ENCODE data around the gene SRSF1. TPM values are rescaled to one million over a fixed set of nuclear protein-coding genes. Genes with fewer than 3 reads are reported as not detected.

SRSF1 gene
- total RNA-seq, 2 experiments from 2014 or later: 531 to 582 TPM

DNA sequence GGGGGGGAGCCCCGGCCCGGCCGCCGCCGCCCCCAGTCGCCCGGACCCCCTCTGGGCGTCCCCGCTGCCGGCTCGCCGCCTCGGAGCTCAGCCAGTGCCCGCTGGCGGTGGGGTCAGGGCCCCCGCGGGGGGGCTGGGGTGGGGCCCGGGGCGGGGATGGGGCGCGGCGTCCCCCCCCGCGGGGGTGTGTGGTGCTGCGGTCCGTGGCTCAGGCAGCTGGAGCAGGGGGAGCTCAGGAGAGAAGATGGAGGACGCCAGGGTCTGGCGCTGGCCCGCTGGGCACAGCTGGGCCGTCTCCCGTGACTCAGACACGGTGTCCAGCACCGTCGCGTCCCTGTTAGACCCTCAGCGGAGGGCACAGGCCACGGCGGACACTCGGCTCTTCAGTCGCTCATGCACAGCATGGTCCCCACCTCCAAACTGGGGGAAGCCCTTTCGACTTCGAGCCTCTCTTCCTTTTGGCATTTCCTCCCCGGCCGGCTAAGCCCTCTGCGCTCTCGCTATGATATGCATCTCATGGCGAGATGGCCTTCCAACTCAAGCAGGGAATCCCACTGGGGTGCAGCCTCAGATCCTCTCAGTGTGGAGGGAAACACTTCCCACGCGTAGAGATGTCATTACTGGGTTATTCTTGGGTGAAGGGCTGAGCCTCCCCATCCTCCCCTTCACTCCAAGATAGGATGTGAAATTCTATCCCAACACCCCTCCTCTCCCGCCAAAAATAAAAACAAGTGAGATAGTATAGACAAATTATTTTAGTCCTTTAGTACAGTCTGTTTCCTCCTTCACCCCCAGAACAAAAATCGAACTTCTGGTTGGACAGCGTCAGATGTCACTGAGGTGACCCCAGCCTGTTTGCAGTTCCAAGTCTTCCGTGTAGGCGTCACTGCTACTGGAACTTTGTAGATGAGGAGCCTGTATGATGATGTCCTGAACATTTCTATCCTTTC is 18.5 kb downstream of the SRSF1 start:
- BruUV-seq (replicated peaks): TSS peak; percentile 79
- DNase-seq (ENCODE audit: low spot score): peak; percentile 83
- H3K79me2 ChIP-seq (ENCODE audit: insufficient read depth, low read depth, low read length): peaks cover 42% of the 10 kb centered on the region

DNA sequence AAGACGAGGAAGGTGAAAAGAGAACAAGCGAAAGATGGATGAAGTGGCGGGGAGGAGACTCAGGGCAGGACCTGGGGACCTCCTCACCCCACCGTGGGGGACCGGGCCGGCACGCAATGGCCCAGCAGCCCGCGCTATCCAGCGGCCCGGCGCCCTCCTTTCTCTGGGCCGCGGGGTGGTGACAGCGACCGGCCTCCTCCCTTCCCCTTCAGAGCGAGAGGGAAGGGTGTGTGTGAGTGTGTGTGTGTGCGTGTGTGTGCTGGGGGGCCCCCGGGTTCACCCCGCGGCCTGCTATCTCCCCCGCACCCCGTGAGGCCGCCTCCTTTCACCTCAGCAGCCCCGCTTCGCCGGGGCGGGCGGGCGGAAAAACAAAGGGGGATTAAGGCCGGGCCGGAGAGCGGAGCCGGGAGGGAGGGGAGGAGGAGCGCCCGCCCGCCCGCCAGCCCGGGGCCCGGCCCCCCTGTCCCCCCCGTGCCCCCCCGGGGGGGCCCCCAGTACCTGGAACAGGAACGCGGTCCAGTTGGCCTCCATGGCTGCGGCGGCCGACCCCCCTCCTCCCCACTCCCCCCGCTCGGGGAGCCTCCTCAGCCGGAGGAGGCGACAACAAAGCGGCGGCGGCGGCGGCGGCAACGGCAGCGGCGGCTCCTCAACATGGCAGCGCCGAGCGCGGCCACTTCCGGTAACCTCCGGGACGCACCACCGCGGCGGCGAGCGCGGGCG is 19.3 kb downstream of the SRSF1 start, which contains the start of gene VEZF1:
TSS of gene VEZF1 (minus strand) at position 674 of the 720 bp plus-strand sequence. CDS start at position 531, 143 bp downstream.
- no TSS peak for BruUV-seq (replicated peaks)
- H3K79me2 ChIP-seq (ENCODE audit: insufficient read depth, low read depth, low read length): peaks cover 48% of the 10 kb centered on the region
- H3K9me3 ChIP-seq (ENCODE audit: low read length): no peaks in the 10 kb centered on the region
- peak within 1 kb of the TSS; percentile 56 for H3K27ac ChIP-seq (ENCODE audit: low read depth, low read length, poor library complexity, severe bottlenecking)
- TF ChIP-seq EZH2phosphoT487 (IDR thresholded peaks at IDR 0.05; ENCODE audit: borderline replicate concordance, low read depth, low read length): no peak
- no peaks in the 10 kb centered on the region for H3K9me2 ChIP-seq (ENCODE audit: insufficient read depth, low read length)
- peak within 1 kb of the TSS; percentile 70 for H2AFZ ChIP-seq (ENCODE audit: low read length)
- intact Hi-C loops (cut with micrococcal nuclease; ENCODE audit: unreplicated experiment): loop anchor here (2.0 to 5.0 kb wide), 2 partner anchors 85 to 137 kb away; partner anchors contain the start of gene MRPS23
- peaks cover 23% of the 10 kb centered on the region for H3K4me1 ChIP-seq (ENCODE audit: insufficient read depth, low read length, poor library complexity, severe bottlenecking)
- DNase-seq (ENCODE audit: low spot score): peak; percentile 89
- ChIA-PET POLR2A (interaction anchor here (0.6 to 1.7 kb wide), 5 partner anchors 10 to 188 kb away, joined by 3 to 5 read pairs (median 4); partner anchors contain the start of gene SRSF1), CTCF (ENCODE audit: unreplicated experiment) (interaction anchor here (0.6 kb wide), 1 partner anchor 89 kb away, joined by 6 read pairs; no protein-coding TSS in a partner anchor)
- H3K36me3 ChIP-seq (ENCODE audit: insufficient read depth, low read length): peaks cover 25% of the 10 kb centered on the region; the same call in 1 of the 2 replicates
- peak within 1 kb of the TSS; percentile 77 for H3K4me3 ChIP-seq (ENCODE audit: low read depth, low read length, poor library complexity, severe bottlenecking)
- peak within 1 kb of the TSS; percentile 98 for H3K4me2 ChIP-seq (ENCODE audit: low read length)
- peaks cover 29% of the 10 kb centered on the region; the same call in 1 of the 2 replicates for H4K20me1 ChIP-seq (ENCODE audit: insufficient read depth, low read length)

More for the DNA sequence above, 18.5 kb downstream of the SRSF1 start:
- Histone ChIP-seq H3K4me1 (ENCODE audit: insufficient read depth, low read length, poor library complexity, severe bottlenecking) (peaks cover 27% of the 10 kb centered on the region), H3K4me3 (ENCODE audit: low read depth, low read length, poor library complexity, severe bottlenecking) (peak overlapping the region; percentile 77), H3K36me3 (ENCODE audit: insufficient read depth, low read length) (peaks cover 17% of the 10 kb centered on the region; the same call in 1 of the 2 replicates), H4K20me1 (ENCODE audit: insufficient read depth, low read length) (peaks cover 29% of the 10 kb centered on the region; the same call in 1 of the 2 replicates), H3K27ac (ENCODE audit: low read depth, low read length, poor library complexity, severe bottlenecking) (peak overlapping the region; percentile 56), H3K9me2 (ENCODE audit: insufficient read depth, low read length) (no peaks in the 10 kb centered on the region), H2AFZ (ENCODE audit: low read length) (peak overlapping the region; percentile 70), H3K9me3 (ENCODE audit: low read length) (no peaks in the 10 kb centered on the region), H3K4me2 (ENCODE audit: low read length) (peak overlapping the region; percentile 98)
- intact Hi-C loops (cut with micrococcal nuclease; ENCODE audit: unreplicated experiment): loop anchor here (2.0 to 5.0 kb wide), 2 partner anchors 86 to 138 kb away; partner anchors contain the start of gene MRPS23
- ChIA-PET POLR2A (interaction anchor here (0.6 to 1.7 kb wide), 4 partner anchors 9 to 189 kb away, joined by 4 to 5 read pairs (median 4); partner anchors contain the start of gene SRSF1), CTCF (ENCODE audit: unreplicated experiment) (interaction anchor here (0.6 to 1.4 kb wide), 2 partner anchors 11 to 89 kb away, joined by 4 to 6 read pairs; no protein-coding TSS in a partner anchor)
- TF ChIP-seq EZH2phosphoT487 (IDR thresholded peaks at IDR 0.05; ENCODE audit: borderline replicate concordance, low read depth, low read length): no peak
- TF ChIP-seq, protein P1, sequence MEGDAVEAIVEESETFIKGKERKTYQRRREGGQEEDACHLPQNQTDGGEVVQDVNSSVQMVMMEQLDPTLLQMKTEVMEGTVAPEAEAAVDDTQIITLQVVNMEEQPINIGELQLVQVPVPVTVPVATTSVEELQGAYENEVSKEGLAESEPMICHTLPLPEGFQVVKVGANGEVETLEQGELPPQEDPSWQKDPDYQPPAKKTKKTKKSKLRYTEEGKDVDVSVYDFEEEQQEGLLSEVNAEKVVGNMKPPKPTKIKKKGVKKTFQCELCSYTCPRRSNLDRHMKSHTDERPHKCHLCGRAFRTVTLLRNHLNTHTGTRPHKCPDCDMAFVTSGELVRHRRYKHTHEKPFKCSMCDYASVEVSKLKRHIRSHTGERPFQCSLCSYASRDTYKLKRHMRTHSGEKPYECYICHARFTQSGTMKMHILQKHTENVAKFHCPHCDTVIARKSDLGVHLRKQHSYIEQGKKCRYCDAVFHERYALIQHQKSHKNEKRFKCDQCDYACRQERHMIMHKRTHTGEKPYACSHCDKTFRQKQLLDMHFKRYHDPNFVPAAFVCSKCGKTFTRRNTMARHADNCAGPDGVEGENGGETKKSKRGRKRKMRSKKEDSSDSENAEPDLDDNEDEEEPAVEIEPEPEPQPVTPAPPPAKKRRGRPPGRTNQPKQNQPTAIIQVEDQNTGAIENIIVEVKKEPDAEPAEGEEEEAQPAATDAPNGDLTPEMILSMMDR (conservative IDR thresholded peaks at IDR 0.05; ENCODE audit: low read length): no peak
